Fibroblast of upper back skin (primary cell): Measurements from ENCODE around the gene EPGN.

ENCODE experiments used
- DNase-seq: peaks from one replicate; pipeline ENCODE4 v3.0.0-alpha.2; 2013

The EPGN gene

DNA sequence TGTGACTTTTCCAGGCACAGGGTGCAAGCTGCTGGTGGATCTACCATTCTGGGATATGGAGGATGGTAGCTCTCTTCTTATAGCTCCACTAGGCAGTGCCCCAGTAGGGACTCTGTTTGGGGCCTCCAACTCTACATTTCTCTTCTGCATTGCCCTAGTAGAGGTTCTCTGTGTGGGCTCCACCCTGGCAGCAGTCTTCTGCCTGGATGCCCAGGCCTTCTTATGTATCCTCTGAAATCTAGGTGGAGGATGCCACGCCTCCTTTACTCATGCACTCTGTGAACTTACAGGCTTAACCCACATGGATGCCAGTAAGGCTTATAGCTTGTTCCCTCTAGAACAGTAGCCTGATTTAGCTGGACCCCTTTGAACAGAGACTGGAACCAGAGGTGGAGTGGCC lies 35.8 kb downstream of the EPGN start:
- DNase-seq: no peak

GRCh38 chr4:74353858-74354257 lies 45.6 kb downstream of the EPGN start:
- no peak for DNase-seq

DNA sequence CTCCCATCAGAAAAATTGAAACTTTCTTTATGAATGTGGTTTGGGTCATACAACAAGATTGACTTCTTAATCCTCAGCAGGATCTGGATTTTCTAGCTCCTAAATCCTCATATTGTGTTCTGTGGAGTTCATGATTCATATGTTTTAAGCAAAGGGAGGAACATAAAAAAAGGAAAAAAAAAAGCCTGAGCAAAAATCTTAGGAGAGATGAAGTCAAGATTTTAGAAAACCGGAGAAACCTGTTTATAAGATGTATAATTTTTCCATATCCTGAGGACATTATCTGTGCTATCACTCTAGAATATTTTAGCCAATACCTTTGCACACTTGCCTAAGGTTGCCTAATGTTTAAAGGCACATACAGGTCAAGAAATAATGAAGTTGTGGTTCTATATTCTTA lies 49.7 kb downstream of the EPGN start:
- no peak for DNase-seq

- no peak for DNase-seq
Measured at GRCh38 chr4:74361671-74362070, 53.4 kb downstream of the EPGN start.

DNA sequence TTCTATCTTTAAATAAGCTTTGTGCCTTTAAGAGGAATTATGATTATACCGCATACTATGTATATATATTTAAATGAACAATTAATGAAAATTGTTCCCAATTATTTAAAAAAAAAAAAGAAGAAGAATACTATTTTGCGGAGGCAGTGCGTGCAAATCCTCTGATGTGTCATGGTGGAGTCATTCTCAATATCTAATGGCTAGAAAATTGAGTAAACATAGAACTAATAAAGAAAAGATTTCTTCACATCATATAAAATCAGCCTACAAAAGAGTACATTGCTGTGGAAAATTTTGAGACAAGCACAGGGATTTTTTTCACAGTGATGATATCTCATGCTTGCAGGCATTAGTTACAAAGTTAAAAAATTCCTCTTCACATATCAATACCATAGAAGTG lies 54.1 kb downstream of the EPGN start:
- no peak for DNase-seq

DNA sequence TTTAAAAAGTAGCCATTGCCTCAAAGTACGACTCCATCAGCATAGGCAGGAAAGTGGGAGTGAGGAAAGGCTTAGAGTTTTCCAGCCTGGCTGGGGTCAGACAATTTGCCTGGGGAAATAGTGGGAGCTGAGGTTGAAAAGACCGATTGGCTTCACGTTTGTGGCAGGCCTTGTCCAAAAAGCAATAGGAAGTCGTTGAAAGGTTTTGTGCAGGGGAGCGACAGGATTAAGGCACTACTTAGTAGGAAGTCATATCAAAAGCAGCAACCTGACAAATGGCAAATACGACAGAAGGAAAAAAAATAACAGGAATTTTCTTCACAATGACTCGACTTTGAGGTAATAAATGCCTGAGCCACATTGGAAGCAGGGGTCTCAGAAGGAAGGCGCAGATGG lies 56.0 kb downstream of the EPGN start:
- no peak for DNase-seq

GRCh38 chr4:74364652-74365491 lies 56.6 kb downstream of the EPGN start, which contains the start of gene EREG:
Gene EREG, plus strand, starts transcription at chr4:74365145. Its CDS starts 164 bp downstream, at chr4:74365309.
- peak; percentile 44 for DNase-seq

GRCh38 chr4:74365761-74366160 lies 57.5 kb downstream of the EPGN start:
- no peak for DNase-seq
